HG02642 (cell line): ENCODE data around the gene C7orf57.
"Not testable (repeated sequence)": the region's sequence is repeated elsewhere in the genome, so short reads cannot be mapped to it uniquely, and the experiment has no call there.

ENCODE experiments used
- ATAC-seq: cut with Tn5 transposase; IDR thresholded peaks from one replicate; pipeline ENCODE4 v1.9.1; 2021; ENCODE audit warnings: mild to moderate bottlenecking; ENCODE audit not compliant: unreplicated experiment, poor library complexity

Gene C7orf57

DNA sequence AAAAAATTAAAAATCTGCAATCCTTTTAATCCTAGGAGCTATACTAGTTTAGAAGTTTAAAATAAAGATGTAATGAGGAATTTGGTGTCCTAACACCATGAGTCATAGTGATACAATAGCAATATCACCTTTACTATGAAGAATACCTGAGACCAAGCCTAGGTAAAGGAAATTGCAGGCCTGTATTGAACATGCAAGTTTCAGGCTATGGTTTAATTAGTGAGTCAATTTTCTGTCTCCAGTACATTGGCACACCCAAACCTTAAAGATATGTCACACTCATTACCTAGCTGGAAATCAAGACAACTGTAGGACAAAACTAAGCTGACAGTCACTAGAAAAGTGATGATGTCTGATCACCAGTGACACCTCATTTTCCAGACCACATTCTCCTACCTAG lies 47.0 kb downstream of the C7orf57 start:
- ATAC-seq = not testable (repeated sequence)

DNA sequence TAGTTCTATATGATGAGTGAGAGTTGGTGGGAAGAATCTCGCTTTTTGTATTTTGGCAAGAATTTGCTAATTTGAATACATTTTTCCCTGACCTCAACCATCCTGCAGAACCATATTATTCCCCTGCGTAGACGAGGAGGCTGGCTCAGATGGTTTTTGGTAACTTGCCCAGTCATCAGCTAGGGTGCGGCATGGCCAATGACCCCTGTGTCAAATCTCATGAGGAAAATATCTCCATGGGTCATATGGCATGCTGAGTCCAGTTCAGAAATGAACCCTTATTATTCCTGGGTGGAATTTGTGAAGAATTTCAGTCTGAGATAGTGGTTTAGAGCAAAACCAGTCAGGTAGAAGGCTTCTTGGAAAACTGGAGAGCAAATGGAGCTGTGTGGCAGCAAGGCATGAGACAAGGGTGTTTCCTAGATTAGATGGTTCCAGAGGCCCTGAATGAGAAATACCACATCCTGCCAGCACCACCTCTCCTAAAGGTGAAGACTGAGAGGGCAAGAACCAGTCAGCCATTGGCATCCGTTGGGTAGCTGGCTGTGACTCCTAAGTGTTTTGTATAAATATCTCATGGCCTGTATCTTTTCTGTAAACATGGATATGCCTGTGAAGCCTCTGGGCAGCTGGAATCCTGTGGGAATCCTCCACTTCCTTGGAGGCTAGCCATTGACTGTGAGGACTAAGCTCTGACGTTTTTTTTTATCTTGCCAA lies 47.9 kb downstream of the C7orf57 start:
- ATAC-seq = no peak

DNA sequence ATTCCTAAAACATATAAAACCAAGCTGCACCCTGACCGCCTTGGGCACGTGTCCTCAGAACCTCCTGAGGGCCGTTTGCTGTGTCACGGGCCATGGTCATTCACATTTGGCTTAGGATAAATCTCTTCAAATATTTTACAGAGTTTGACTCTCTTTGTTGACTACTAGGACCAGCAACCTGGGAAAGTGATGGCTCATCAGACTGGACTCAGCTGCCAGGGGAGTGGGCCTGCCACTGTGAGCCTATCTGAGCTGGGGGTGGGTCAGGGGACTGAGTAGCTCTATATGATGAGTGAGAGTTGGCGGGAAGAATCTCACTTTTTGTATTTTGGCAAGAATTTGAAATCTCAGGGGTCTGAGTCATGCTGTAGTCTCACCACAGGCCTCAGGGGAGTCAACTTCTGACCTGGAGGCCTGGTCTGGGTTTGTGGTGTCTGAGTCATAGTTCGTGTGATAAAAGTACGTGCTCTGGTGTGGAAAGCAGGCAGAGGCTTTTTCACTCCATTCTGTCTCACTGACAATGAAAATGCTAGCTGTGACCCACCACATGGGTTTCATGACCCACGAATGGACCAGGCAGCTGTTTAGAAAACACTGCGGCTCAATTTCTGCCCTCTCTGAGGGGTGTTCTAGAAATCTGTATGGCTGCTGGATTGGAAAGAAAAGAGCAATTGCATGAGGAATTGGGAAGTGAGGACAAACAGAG lies 49.5 kb downstream of the C7orf57 start:
- ATAC-seq = peak; percentile 55

DNA sequence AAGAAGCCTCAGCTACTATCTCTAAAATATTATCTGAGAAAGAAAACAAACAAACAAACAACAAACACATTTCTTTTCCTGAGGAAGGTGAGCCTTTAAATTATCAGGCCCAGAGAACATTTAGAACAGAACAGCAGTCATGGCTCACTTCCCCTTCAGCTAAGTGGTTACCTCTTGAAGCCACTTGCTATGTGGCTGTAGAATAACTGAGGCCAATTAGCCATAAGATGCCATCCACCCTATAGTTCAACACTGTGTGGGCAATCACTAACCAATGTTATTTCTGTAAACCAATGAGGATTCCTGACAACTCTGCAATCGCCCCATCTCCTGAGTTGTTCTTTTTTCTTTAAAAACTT lies 50.1 kb downstream of the C7orf57 start:
- ATAC-seq = no peak

DNA sequence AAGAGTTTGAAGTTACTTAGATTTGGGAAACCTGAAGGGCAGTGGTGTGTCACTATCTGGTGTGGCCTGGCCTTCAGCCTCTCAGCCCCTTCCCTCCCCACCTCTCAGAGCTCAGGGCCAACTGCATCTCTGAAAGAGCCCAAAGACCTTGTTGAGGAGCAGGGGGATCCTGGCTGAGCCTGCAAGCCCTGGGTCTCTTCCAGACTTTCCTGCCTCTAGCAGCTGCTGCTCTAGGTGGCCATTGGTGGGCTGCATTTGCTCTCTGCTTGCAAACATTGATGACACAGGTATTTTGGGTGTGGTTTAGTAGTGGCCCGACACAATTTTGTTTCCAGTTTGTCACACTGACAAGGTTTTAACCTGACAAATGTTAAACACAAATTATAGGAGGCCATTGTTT lies 50.6 kb downstream of the C7orf57 start:
- ATAC-seq = no peak

DNA sequence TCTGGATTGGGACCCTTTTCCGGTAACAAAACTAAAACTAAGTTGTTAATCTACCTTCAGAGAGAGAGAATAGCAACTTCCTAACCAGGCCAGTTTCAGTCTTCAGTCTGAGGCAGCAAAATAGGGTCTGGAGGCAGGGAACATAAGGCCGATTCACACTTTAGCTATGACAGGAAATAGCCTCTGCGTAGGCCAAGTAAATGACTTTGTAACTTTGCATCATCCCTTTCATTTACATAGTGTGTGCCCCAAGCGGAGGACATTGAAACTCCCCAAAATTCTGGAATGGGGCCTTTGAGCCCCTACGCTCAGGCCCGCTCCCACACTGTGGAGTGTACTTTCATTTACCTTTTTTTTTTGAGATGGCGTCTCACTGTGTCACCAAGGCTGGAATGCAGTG lies 52.0 kb downstream of the C7orf57 start:
- ATAC-seq = no peak

DNA sequence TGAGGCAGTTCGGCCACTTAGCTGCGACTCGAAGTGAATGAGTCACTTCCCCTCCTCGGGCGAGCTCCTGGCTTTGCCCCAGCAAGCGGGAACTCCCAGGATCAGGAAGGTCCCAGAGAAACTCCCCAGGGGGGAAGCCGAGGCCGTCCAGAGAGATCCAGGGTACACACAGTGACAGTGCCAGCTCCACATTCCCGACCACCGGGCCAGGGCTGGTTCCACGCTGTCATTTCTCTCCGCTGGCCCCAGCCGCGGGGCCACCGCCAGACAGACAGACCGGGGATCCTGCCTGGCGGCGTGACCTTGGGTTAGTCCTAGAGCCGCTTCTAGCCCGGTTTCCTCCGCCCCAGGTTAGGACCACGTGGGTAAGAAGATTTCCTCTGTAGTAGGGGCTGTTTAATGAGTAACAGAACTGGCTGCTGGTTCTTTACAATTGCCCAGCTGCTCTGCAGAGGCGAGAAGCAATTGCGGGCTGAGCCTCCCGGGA lies 53.3 kb downstream of the C7orf57 start:
- peak; percentile 72 for ATAC-seq

DNA sequence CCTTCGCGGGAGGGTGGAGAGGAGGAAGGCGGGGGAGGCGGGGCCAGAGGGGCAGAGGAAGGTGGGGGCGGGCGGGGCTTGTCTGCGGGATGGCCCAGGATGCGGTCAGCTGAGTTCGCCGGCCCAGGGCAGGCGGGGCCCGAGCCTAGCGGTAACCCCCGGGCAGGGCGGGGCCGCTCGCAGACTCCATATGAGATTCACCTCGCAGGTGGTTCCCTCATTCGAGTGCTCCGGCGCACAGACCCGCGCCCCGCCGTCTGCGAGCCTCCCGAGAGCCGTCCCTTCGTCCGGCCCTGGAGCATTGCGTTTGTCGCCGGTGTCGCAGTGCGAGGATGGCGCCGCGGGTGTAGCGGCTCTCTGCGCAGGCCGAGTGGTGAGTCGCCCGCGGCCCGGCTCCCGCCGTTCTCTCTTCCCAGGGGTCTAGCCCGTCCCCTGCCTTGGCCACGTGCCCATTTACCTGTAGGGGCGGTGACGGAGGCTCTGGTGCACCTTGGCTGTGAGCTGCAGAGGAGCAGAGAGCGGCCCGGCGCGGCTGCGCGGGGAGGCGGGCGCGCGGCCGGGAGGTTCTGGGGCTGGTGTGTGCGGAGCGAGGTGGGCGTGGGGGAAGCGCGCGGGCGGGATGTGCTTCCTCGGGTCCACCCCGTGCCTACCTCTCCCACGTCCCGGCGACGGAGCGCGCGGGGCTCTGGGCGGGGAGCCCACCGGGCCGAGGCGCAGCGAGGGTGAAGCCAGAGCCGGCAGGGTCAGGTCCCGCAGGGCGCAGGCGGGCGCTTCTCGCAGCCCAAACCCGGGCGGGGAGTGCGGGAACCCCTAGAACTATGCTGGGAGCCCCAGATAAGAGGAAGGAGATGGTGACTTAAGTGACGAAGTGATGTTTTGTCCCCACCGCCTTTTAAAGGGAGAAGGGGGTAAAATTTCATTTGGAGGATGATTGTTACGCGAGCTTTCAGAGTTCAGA lies 54.0 kb downstream of the C7orf57 start, which contains the start of gene UPP1:
Gene UPP1 (plus strand): TSS at position 220 of the 958 bp plus-strand sequence. CDS start 5,519 bp downstream, outside the sequence.
- peak; percentile 63 for ATAC-seq

DNA sequence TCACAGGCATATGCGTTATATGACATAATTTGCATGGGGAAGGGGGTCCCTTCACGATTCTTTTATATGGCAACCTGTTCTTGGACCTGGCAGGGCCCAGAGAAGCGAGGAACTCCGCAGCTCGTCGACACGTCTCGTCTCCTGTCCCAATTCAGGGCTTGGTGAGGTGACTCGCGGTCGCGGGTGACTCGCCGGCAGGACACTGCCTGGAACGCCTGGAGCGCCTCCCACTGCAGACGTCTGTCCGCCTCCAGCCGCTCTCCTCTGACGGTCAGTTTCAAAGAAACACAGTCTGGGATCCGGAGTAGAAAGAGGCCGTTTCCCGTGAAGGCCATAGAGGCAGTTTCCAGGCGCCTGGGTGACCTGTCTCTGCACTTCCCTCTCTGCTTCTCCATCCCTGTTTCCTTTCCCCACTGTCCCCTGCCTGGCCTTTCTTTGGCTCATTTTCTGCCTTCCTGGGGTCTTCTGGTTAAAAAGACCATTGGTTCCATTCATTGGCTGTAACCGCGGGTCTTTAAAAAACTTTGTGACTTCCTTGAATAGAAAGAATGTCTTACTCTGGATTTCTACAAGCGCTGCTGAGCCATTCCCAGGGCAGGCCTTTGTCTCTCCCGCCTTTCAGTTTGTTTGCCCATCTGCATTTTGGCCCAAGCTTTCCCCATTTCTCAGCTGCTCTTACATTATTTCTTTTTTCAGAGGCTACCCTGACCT lies 54.9 kb downstream of the C7orf57 start:
- ATAC-seq = no peak

DNA sequence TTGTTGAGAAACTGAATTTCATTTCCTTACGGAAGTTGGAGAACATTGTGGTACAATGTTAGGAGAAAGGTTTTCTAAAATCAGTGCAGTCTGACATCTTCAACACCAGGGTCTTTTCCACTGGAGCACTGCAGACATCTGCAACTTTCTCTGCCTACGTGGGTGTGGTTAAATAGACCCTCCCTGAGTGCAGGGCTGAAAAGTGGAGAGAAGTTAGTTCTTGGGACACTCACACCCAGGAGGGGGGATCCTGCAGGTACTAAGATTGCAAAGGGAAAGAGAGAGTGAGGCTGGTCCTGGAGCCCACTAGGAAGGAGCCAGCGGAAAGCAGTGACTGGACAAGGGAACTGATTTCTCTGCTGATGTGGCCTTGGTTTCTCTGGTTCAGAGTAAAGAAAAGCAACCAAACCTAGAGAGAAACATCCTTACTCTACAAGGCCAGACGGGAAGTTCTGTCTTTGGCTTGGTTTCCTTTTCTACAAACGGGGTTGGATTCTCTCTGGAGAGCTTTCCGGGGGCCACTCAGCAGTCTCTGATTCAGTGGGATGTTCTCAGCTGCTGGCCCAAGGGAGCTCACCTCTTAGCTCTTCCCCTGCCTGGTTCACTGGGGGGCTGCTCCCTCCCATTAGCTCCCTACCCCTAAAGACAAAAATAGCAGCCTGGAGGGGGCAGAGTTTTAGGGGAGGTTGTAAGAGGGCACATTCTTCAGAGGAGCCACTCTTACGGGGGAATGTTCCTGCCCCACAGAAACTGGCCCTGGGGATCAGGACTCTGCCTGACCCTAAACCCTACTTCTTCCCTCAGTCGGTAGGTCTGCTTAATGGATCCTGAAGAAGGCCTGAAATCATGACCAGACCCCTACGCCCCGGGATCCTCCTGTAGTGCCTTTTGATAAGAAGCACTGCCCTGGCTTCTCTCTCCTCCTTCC lies 56.4 kb downstream of the C7orf57 start:
- ATAC-seq = no peak

DNA sequence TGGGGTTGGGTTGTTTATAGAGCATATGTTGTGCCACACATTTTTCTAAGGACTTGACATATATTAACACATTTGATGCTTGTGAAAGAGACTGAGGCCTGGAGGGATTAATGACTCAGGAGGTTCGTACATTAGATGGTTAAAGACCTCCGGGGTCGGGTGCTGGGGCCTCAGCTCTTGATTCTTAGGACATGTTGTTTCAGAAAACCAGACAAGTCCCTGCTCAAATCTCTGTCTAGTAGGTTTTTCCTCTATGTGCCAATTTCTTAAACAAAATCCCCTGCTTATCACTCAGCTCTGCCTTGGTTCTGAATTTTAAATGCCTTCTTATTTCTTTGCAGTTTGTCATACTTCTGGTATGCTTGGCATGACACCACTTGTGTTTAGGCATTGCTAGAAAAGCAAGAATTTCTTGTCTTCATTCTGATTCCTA lies 59.5 kb downstream of the C7orf57 start:
- ATAC-seq = no peak

DNA sequence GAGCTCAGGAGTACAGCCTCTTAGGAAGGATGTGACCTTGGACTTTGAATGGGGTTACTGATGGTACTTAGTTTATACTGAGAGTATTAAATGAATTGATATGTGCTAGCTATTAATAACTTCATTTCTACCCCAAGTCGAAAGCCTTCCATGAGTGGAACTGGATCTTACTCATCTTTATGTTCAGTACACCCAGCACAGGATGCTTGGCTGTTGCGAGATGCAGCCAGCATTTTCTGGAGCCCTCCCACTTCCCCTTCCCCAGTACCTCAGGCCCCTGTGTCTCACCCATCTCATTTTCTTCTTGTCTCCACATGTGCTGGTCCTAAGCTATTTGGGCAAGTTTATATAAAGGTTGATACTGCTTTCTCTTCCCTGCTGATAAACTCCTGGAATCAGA lies 60.9 kb downstream of the C7orf57 start:
- no peak for ATAC-seq

DNA sequence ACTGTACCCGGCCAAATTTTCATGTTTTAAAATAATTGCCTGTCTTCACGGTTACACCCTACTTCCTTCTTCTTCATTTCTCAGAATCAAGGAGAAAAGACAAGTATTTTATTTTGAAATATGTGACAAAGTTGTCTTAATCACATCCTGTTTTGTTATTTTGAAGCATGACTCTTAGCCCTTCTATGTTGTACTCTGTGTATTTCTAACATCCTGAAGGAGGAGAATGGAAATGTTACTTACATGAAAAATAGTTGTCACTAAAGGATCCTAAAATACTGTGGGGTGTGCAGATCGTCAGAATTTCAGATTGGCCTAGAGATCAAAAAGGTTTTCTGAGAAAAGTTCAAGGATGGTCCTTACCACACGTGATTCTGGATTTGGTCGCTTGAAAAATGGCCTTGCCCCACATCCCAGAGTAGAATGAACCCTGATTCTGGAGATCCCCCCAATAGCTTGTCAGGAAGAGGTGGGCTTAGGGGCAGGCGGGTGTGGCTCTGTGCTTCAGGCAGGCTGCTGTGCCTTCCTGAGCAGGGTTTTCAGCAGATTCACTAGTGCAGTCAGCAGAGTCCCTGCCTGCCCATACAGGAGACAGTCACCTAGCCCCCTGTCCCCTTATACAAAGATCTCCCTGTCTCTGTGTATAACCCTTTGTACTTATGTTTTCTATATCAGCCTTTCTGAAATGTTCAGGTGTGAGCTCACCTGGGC lies 62.3 kb downstream of the C7orf57 start:
- no peak for ATAC-seq

DNA sequence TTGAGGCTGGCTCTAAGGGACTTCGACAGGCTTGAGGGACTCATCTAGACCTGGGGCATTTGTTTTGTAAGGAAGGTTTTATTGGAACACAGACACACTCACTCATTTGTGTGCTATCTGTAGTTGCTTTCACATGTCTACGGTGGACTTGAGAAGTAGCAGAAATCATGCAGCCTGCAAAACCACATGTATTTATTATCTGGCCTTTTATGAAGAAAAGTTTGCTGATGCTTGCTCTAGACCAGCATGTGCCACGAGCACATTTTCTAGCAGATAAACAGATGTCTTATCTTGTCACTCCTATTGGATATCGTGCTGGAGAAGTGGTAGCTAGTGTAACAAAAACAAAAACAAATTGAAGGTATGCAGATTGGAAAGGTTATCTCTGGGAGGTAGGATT lies 63.5 kb downstream of the C7orf57 start:
- ATAC-seq = no peak

DNA sequence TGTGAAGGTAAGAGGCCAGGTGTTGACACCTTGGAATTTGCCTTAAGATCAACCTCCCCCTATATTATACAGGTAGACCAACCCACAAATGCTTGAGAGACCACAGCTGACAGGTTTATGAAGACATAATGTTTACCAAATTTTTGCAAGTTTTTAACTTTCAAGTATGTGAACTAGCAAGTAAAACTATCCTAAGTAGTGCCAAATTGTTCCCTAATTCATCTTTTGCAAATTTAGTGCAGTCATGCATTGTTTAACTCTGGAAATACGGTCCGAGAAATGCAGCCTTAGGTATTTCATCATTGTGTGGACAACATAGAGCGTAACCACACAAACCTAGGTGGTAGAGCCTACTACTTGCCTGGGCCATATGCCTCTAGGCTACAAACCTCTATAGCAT lies 64.4 kb downstream of the C7orf57 start:
- no peak for ATAC-seq

DNA sequence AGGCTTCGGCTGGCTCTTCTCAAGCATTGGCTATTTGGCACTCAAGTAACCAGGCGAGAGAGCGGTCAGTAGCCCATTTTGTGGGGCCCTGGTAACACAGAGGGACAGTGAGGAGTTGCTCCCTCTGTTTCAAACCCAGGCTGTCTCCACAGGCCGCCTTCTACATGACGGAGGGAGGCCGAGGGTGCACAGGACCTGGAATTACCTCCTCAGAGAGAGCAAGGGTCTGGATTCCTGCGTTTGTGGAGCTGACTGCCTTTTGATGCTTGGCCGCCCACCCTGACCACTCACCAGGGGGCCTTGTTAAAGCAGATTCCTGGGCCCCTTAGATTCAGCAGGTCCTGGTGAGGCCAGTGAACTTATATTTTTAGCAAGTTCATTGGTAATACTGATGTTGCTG lies 66.0 kb downstream of the C7orf57 start:
- ATAC-seq = no peak

DNA sequence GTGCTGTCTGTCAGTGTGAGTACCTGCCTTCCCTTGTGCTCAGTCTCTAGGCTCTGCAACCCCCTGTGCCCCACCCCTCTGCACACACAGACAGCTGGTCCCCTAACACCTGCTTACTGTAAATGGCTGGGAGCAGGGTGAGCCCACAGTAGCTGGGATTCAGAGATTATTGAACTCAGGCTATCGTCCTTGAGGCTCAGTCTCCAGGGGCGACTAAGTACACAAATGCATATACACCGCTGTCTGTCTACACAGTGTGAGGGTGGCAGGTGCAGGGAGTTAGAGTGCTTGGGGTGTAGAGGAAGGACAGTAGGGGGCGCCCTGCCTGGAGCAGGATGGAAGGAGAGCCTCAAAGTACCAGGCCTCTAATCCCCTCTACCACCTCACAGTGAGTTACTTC lies 66.6 kb downstream of the C7orf57 start:
- no peak for ATAC-seq

DNA sequence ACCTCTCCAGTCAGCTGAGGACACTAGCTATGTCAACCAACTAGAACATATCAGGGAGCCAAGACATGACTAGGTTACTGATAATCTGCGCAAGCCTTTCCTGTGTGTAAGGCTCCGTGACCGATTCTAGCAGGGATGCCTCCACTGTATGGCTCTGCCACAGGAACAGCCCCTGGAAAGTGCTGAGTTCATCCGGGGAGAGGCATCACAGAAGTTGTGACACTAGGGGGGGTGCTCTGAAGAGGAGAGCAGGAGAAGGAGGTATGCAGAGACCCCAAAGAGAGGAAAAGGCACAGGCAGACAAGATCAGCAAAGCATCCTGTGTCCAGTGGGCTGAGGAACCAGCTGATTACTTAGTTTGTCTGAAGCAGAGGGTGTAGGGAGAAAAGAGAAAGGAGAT lies 67.2 kb downstream of the C7orf57 start:
- ATAC-seq = no peak
